Gastrocnemius medialis (tissue), 4 donors: Measurements from ENCODE around the gene CNP.

Experiments
- POLR2A ChIP-seq, 2 donors: fragments of 450-650 bp; IDR thresholded peaks; one replicate each; pipeline ENCODE4 v1.6.1; 2017; ENCODE audit warnings: antibody characterized with exemption in 2 of 2, mild to moderate bottlenecking in 2 of 2, moderate library complexity in 2 of 2
- TF ChIP-seq, protein P1 (sequence below), 5 experiments: fragments of 450-650 bp in 3 of 5; fragments of 200-600 bp in 2 of 5; sonication (generic) in 2 of 5; IDR thresholded peaks in 4 of 5; conservative IDR thresholded peaks in 1 of 5; 1 replicate in 4 of 5; 2 replicates in 1 of 5; pipeline ENCODE4 v1.5.1; 2016 to 2019; ENCODE audit warnings: antibody characterized with exemption in 5 of 5, mild to moderate bottlenecking in 3 of 5, moderate library complexity in 3 of 5

DNA sequence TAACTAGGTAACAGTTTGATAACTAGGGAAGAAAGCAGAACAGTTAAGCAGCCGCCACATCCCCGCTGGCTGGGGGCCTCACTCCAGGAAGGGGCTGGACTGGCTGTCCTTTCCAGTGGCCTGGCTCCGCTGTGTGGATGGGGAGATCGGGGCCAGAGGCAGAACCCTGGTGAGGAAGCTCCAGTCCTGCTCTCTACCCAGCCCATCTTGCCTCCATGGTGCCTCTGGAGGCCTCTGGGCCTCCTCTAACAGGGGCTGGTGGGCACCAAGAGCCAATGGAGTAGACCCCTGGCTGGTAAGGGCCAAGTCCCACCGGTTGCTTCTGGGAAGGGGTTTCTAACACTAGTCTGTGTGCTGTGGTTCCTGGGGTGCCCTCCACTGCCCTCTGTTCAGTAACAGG lies 8.1 kb downstream of the CNP start:
- no peak for TF ChIP-seq POLR2A (IDR thresholded peaks at IDR 0.05)
- TF ChIP-seq, protein P1, sequence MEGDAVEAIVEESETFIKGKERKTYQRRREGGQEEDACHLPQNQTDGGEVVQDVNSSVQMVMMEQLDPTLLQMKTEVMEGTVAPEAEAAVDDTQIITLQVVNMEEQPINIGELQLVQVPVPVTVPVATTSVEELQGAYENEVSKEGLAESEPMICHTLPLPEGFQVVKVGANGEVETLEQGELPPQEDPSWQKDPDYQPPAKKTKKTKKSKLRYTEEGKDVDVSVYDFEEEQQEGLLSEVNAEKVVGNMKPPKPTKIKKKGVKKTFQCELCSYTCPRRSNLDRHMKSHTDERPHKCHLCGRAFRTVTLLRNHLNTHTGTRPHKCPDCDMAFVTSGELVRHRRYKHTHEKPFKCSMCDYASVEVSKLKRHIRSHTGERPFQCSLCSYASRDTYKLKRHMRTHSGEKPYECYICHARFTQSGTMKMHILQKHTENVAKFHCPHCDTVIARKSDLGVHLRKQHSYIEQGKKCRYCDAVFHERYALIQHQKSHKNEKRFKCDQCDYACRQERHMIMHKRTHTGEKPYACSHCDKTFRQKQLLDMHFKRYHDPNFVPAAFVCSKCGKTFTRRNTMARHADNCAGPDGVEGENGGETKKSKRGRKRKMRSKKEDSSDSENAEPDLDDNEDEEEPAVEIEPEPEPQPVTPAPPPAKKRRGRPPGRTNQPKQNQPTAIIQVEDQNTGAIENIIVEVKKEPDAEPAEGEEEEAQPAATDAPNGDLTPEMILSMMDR (IDR thresholded peaks at IDR 0.05 in 4 of 5, conservative IDR thresholded peaks at IDR 0.05 in 1 of 5) = no peak
